HG03025 (cell line): Measurements from ENCODE around the gene PNCK.

Experiments used
- ATAC-seq: cut with Tn5 transposase; IDR thresholded peaks from one replicate; pipeline ENCODE4 v1.9.1; 2021; ENCODE audit warnings: mild to moderate bottlenecking, moderate library complexity; ENCODE audit not compliant: unreplicated experiment, low FRiP score

PNCK gene

GRCh38 chrX:153667281-153667955, 6.2 kb downstream of the PNCK start:
- no peak for ATAC-seq

- no peak for ATAC-seq
Measured at GRCh38 chrX:153665726-153666306, 7.8 kb downstream of the PNCK start.

GRCh38 chrX:153662266-153662665, 11.3 kb downstream of the PNCK start:
- no peak for ATAC-seq

GRCh38 chrX:153659268-153659667, 14.3 kb downstream of the PNCK start:
- no peak for ATAC-seq

- ATAC-seq: no peak
Measured at GRCh38 chrX:153657161-153657560, 16.5 kb downstream of the PNCK start.

- ATAC-seq: no peak
Measured at GRCh38 chrX:153653556-153653955, 20.1 kb downstream of the PNCK start.

- ATAC-seq: no peak
Measured at GRCh38 chrX:153651540-153652079, 22.0 kb downstream of the PNCK start.

GRCh38 chrX:153650959-153651358, 22.7 kb downstream of the PNCK start:
- no peak for ATAC-seq

GRCh38 chrX:153649915-153650782, 23.5 kb downstream of the PNCK start:
- ATAC-seq: no peak

- no peak for ATAC-seq
Measured at GRCh38 chrX:153649178-153649914, 24.3 kb downstream of the PNCK start.

GRCh38 chrX:153648358-153649177, 25.0 kb downstream of the PNCK start:
- no peak for ATAC-seq

- ATAC-seq: no peak
Measured at GRCh38 chrX:153647461-153648357, 25.9 kb downstream of the PNCK start.

- no peak for ATAC-seq
Measured at GRCh38 chrX:153646620-153647373, 26.8 kb downstream of the PNCK start, which contains the start of gene DUSP9. TSS of gene DUSP9 (plus strand) at chrX:153647203. CDS start at chrX:153647954, 751 bp downstream.

- ATAC-seq: no peak
Measured at GRCh38 chrX:153645921-153646488, 27.6 kb downstream of the PNCK start.

- no peak for ATAC-seq
Measured at GRCh38 chrX:153645151-153645550, 28.5 kb downstream of the PNCK start.

- no peak for ATAC-seq
Measured at GRCh38 chrX:153644356-153645125, 29.1 kb downstream of the PNCK start.
